ENCODE measurements around the gene ARID5B.

Gene ARID5B

DNA sequence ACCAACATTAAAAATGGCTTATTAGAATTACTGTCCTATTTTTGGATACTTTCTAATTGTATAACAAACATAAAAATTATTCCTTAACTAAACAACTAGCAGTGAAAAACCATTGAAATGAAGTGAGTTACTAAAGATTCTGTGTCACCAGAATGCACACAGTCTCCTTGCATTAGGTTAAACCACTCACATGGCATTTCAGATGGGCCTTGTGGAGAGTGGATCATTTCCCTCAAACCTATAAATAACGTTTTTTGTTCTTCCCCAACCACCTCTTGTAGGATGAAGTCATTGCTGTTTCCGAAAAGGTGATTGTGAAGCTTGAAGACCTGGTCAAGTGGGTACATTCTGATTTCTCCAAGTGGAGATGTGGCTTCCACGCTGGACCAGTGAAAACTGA, 38.4 kb downstream of the ARID5B start:
- no peak for DNase-seq

DNA sequence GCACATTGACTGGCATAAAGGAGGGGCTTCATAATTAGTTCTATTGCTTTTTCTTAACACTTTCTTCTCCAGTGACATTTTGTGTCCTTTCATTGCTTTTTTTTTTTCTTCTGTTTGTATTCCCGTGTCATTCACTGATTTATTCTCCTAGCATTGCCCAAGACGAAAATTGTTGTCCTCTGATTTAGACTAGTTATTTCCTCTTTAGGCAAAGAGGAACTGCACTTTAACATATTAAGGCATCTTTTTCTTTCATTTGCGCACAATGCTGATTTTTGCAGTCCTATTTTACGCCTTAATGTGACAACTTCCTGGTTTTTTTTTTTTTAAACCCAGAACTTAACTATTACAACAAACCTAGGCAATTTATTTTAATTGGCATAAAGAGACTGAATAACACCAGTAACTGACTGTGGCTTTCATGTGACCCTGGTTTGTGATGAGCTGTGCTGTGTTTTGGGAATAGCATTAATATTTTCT, 39.7 kb downstream of the ARID5B start:
- no peak for DNase-seq

DNA sequence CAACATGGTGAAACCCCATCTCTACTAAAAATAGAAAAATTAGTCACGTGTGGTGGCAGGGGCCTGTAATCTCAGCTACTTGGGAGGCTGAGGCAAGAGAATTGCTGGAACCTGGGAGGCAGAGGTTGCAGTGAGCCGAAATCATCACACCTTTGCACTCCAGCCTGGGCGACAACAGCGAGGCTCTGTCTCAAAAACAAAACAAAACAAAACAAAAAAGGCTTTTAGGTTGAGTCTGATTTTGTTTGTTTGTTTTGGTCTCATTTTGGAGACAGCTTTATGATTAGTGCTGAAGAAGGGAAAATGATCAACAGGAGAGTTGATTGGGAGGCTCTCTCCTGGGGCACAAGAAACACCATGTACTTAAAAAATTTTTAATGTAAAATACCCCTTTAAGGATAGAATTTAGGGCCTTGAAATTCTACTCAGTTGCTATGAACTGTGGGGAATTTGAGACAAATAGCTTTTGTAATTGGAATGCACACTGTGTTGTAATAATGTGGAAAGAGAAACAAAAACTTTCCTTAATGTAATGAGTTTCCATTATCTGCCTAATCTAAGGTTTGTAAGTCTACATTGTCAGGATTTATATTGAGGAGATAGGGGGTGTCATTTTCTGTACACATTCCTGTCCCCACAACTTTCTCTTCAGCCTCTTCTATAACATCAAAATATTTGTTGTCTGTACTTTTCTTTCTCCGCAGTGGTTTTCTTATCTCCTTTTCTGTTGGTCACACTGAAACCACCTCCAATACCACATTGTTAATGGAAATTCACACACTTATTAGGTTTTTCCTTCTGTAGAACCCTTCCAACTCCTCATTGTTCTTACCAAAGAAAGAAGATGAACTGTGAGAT, 41.3 kb downstream of the ARID5B start:
- no peak for DNase-seq

- DNase-seq = no peak
Observed at GRCh38 chr10:61943674-61944378, 42.3 kb downstream of the ARID5B start.

GRCh38 chr10:61944410-61945147, 43.1 kb downstream of the ARID5B start:
- no peak for DNase-seq

GRCh38 chr10:61949687-61950086, 48.2 kb downstream of the ARID5B start:
- no peak for DNase-seq

DNA sequence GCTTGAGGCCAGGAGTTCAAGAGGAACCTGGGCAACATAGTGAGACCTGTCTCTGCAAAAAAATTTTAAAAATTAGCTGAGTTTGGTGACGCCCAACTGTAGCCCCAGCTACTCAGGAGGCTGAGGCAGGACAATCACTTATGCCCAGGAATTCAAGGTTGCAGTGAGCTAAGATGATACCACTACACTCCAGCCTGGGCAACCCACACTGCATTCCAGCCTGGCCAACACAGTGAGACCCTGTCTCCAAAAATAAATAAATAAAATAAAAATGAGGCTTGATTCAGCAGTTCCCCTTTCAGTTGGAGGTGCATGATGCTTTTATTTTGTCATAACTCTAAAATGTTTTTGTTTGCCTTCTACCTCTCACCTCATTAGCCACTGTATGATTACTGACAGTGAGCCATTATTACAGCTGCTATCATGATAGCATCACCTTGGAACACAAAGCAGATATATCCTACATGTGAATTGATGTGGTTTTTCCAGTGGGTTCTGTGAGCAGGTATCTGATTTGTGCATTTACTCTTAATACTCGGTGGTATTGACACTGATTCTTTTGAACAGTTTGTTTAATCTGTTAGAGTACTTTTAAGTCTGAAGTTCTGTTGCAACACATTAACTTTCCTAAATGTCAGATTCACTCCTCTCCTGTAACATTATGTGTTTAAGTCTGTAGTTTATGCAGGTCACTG, 49.1 kb downstream of the ARID5B start:
- no peak for DNase-seq

GRCh38 chr10:61951144-61951483, 49.6 kb downstream of the ARID5B start:
- DNase-seq = no peak

- no peak for DNase-seq
Observed at GRCh38 chr10:61952028-61952674, 50.7 kb downstream of the ARID5B start.

DNA sequence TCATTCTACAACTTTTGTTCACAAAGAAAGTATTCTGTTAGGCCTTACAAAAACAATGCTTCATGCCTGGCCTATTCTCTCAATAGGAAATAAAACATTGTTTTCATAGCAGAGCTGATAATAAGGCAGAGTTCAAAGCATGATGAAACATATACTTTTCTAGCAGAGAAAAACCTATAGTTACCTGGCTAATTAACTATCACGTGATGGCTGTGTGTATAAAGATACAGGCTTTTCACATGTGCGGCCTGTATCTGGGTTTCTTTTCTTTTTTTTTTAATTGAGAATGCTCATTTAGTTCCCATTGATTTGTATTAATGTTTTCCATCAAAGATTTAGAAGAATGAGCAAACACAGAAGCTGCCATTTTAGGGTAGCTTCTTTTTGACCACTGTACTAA, 51.7 kb downstream of the ARID5B start:
- no peak for DNase-seq

DNA sequence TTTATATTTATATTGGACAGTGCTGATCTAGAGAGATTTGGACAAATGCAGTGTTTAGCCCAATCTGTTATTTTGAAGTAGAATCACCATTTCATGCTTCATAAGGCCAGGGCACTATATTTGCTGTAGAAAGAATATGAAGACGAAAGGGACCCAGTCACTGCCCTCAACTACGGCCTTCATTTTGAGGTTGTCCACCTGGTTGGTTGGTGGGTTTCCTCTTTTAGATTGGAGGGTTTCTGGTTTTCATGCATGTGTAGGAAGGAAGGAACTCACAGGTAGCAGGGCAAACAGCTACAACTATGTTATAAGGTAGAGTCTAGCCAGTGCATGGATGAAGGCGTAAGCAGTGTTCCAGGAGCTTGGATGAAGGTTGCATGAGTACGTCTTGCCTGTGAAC, 56.3 kb downstream of the ARID5B start:
- DNase-seq = no peak

DNA sequence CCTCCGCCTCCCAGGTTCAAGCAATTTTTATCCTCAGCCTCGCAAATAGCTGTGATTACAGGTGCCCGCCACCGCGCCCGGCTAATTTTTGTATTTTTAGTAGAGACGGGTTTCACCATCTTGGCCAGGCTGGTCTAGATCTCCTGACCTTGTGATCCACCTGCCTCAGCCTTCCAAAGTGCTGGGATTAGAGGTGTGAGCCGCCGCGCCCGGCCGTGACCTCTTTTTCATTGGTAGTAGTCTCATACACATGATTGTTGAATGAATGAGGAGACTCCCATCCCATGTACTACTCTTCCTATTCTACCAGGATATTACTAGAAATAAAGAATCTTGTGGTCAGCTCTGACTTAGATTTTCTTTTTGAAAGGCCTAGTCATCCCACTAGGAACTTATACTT, 56.8 kb downstream of the ARID5B start:
- no peak for DNase-seq

GRCh38 chr10:61958805-61959204, 57.3 kb downstream of the ARID5B start:
- no peak for DNase-seq

- no peak for DNase-seq
Observed at GRCh38 chr10:61959814-61960213, 58.3 kb downstream of the ARID5B start.

- DNase-seq = no peak
Observed at GRCh38 chr10:61960396-61961120, 59.1 kb downstream of the ARID5B start.

GRCh38 chr10:61961278-61961677, 59.8 kb downstream of the ARID5B start:
- no peak for DNase-seq

GRCh38 chr10:61962971-61963370, 61.5 kb downstream of the ARID5B start:
- no peak for DNase-seq

DNA sequence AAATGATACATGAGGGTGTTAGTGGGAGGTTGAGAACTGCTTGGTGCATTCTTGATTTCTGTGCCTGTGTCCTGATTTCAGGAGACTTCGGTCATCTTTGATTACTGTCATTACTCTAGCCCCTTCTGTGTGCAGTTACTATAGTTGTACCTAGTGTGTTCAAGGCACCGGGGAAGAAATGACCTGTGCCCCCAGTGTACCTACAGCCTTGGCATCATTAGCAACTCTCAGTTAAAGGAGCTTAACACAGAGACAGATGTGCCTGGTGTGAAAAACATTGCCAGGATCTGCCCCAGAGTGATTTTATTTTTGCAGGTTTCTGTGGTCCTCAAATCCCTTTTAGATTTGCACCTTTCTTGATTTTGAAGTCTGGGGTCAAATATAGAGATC, 62.2 kb downstream of the ARID5B start:
- DNase-seq = no peak

GRCh38 chr10:61964059-61964709, 62.7 kb downstream of the ARID5B start:
- no peak for DNase-seq

DNA sequence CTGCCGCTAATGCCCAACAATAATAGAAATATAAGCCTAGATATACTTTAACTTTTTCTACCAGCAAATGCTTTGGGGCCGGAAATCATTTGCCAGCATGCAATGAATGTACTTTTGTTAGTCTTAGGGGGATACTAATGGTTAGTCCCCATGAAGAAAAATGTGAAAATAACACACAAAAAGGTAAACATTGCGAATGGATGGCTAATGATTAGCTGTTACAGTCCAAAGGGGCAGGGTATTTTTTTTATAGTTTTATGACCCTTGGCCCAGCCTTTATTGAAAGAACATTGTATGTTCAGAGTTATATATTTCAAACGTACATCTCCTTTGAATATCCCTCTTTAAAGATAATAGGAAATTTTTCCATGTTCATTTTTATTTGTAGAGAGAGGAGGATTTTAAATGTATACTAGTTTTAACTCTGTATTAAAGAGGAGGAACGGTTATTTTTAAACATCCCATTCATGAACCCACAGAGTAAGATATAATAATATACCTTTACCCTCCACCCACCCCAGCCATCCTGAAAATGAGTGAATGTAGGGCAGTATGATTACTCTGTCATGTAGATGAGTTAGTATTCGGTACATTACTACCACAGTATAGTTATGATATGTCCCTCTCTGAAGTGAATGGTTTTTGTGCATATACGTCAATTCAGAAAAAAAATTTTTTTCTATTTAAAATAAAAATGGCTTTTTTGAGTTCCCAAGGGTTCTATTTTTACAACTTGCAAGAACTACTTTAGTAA, 63.6 kb downstream of the ARID5B start:
- DNase-seq = no peak
